SU-DHL-6 (cell line): ENCODE results near the gene HOXC5.

Experiments used
- EZH2phosphoT487 ChIP-seq: fragments of 200-600 bp; sonication (generic), shearing (Covaris generic); conservative IDR thresholded peaks from 2 replicates; pipeline ENCODE4 v1.6.1; 2018; ENCODE audit warnings: mild to moderate bottlenecking, antibody characterized with exemption, low read length, moderate library complexity, mixed read lengths
- TF ChIP-seq, protein P1 (sequence below): fragments of 200-600 bp; sonication (generic); IDR thresholded peaks from one replicate; pipeline ENCODE4 v1.5.1; 2017; ENCODE audit warnings: antibody characterized with exemption, mild to moderate bottlenecking, low read length, moderate library complexity; ENCODE audit not compliant: insufficient read depth, poor library complexity, severe bottlenecking

DNA sequence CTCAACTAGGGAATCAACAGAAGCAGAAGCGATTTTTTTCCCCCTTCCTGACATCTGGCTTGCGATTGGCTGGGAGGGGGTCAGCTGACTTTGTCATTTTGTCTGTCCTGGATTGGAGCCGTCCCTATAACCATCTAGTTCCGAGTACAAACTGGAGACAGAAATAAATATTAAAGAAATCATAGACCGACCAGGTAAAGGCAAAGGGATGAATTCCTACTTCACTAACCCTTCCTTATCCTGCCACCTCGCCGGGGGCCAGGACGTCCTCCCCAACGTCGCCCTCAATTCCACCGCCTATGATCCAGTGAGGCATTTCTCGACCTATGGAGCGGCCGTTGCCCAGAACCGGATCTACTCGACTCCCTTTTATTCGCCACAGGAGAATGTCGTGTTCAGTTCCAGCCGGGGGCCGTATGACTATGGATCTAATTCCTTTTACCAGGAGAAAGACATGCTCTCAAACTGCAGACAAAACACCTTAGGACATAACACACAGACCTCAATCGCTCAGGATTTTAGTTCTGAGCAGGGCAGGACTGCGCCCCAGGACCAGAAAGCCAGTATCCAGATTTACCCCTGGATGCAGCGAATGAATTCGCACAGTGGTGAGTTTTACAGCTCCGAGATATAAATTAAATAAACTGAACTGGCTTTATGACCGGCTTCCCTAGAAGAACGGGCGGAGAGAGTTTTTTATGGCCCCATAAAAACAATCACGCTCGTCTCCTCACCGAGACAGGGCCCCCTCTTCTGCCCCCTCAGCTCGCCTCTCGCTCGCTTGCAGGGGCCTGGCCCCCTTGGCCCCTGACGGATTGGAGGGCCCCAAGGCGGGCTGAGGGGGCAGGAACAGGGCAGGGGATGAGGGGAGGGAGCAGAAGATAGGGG is 4.3 kb upstream of the HOXC5 start, which contains the start of gene HOXC6:
- TF ChIP-seq, protein P1, sequence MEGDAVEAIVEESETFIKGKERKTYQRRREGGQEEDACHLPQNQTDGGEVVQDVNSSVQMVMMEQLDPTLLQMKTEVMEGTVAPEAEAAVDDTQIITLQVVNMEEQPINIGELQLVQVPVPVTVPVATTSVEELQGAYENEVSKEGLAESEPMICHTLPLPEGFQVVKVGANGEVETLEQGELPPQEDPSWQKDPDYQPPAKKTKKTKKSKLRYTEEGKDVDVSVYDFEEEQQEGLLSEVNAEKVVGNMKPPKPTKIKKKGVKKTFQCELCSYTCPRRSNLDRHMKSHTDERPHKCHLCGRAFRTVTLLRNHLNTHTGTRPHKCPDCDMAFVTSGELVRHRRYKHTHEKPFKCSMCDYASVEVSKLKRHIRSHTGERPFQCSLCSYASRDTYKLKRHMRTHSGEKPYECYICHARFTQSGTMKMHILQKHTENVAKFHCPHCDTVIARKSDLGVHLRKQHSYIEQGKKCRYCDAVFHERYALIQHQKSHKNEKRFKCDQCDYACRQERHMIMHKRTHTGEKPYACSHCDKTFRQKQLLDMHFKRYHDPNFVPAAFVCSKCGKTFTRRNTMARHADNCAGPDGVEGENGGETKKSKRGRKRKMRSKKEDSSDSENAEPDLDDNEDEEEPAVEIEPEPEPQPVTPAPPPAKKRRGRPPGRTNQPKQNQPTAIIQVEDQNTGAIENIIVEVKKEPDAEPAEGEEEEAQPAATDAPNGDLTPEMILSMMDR, result no peak
- TF ChIP-seq EZH2phosphoT487, result no peak
